HEK293 (cell line): ENCODE data around the gene RSKR.

Experiments used
- CTCF ChIA-PET: fragments of 350-600 bp; formaldehyde crosslinking; extraction: SDS; loops from one replicate; lab custom pipeline; 2021; ENCODE audit warnings: antibody characterized with exemption; lab: Yijun Ruan, JAX
- POLR2A ChIA-PET: fragments of 300-600 bp; formaldehyde crosslinking; extraction: SDS; loops from one replicate; lab custom pipeline; 2020; ENCODE audit warnings: antibody characterized with exemption, inconsistent platforms; lab: Yijun Ruan, JAX
- H3K27ac ChIP-seq: fragments of 200-500 bp; sonication (Bioruptor generic); 2 replicates; pipeline ENCODE4 v1.5.1; 2014; ENCODE audit warnings: low read depth, low read length, control low read depth, inconsistent platforms; ENCODE audit errors: extremely low read depth
- H3K36me3 ChIP-seq, 2 experiments: fragments of 200-500 bp in 1 of 2; sonication (Bioruptor generic) in 1 of 2; 1 replicate in 1 of 2; 2 replicates in 1 of 2; pipeline ENCODE4 v1.5.1; 2014 to 2017; ENCODE audit warnings: inconsistent platforms in 2 of 2, low read length in 2 of 2; ENCODE audit not compliant: control insufficient read depth in 2 of 2, insufficient read depth in 1 of 2
- H3K4me1 ChIP-seq: fragments of 200-500 bp; sonication (Bioruptor generic); 2 replicates; pipeline ENCODE4 v1.5.1; 2014; ENCODE audit warnings: mild to moderate bottlenecking, low read length, inconsistent platforms; ENCODE audit not compliant: control insufficient read depth, insufficient read depth
- H3K4me3 ChIP-seq: 2 replicates; pipeline ENCODE4 v1.5.1; 2011; ENCODE audit warnings: low read depth, mild to moderate bottlenecking, control low read depth, low read length, moderate library complexity
- H3K9me3 ChIP-seq: fragments of 200-500 bp; sonication (Bioruptor generic); 2 replicates; pipeline ENCODE4 v1.5.1; 2014; ENCODE audit warnings: low read depth, low read length, inconsistent platforms; ENCODE audit not compliant: control insufficient read depth, insufficient read depth
- ATF2 ChIP-seq: fragments of 450-650 bp; formaldehyde crosslinking; IDR thresholded peaks from 2 replicates; pipeline ENCODE4 v1.5.1; 2016; ENCODE audit warnings: missing biosample characterization, missing genetic modification characterization, low read depth
- PATZ1 ChIP-seq: fragments of 450-650 bp; formaldehyde crosslinking; IDR thresholded peaks from 2 replicates; pipeline ENCODE4 v1.5.1; 2016; ENCODE audit warnings: missing biosample characterization, missing genetic modification characterization
- PRDM1 ChIP-seq: fragments of 450-650 bp; formaldehyde crosslinking; IDR thresholded peaks from 2 replicates; pipeline ENCODE4; 2016; ENCODE audit warnings: missing biosample characterization, missing genetic modification characterization
- SETDB1 ChIP-seq: IDR thresholded peaks from one replicate; pipeline ENCODE4 v1.6.1; 2017; ENCODE audit warnings: mild to moderate bottlenecking, low read length, moderate library complexity, mixed read lengths; ENCODE audit not compliant: insufficient read length
- ZBTB49 ChIP-seq: fragments of 450-650 bp; formaldehyde crosslinking; IDR thresholded peaks from 2 replicates; pipeline ENCODE4 v1.5.1; 2016; ENCODE audit warnings: missing biosample characterization, missing genetic modification characterization, low read depth
- ZNF112 ChIP-seq: fragments of 450-650 bp; formaldehyde crosslinking; IDR thresholded peaks from 2 replicates; pipeline ENCODE4 v1.5.0; 2017; ENCODE audit warnings: missing biosample characterization, missing genetic modification characterization
- ZNF19 ChIP-seq: fragments of 450-650 bp; formaldehyde crosslinking; IDR thresholded peaks from 2 replicates; pipeline ENCODE4; 2016; ENCODE audit warnings: missing biosample characterization, missing genetic modification characterization, low read depth
- ZNF248 ChIP-seq: fragments of 450-650 bp; formaldehyde crosslinking; IDR thresholded peaks from 2 replicates; pipeline ENCODE4 v1.5.1; 2017; ENCODE audit warnings: missing biosample characterization, missing genetic modification characterization
- ZNF426 ChIP-seq: fragments of 450-650 bp; formaldehyde crosslinking; IDR thresholded peaks from 2 replicates; pipeline ENCODE4 v1.5.1; 2017; ENCODE audit warnings: missing biosample characterization, missing genetic modification characterization, mild to moderate bottlenecking, inconsistent platforms, moderate library complexity
- ZNF501 ChIP-seq: fragments of 450-650 bp; formaldehyde crosslinking; IDR thresholded peaks from 2 replicates; pipeline ENCODE4 v1.5.1; 2016; ENCODE audit warnings: missing biosample characterization, missing genetic modification characterization
- ZNF518A ChIP-seq: fragments of 450-650 bp; formaldehyde crosslinking; conservative IDR thresholded peaks from 2 replicates; pipeline ENCODE4 v1.5.1; 2016; ENCODE audit warnings: low read depth, missing biosample characterization, missing genetic modification characterization
- ZNF830 ChIP-seq: fragments of 450-650 bp; IDR thresholded peaks from 2 replicates; pipeline ENCODE4 v1.5.0; 2018; ENCODE audit warnings: missing biosample characterization, missing genetic modification characterization, low read depth, mild to moderate bottlenecking, moderate library complexity

RSKR gene

DNA sequence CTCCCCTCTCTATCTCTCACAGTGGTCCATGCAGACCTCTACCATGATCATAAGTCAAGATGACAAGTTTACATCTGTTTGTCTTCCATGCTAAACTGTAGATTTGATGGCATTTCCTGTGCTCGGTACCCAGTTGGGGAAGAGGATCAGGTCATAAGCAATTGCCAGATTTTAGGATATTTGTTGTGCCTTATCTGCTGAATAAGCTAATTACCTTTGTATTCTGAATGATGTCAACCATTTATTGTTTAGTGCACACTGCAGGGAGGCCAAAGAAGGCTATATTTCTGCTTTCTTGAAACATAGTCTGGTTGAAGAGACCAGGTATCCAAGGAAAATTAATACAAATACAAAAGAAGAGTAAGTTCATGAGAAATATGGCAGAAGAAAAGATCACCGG is 31.5 kb downstream of the RSKR start (continued):
- no peak for TF ChIP-seq ZNF830 (tag by site-specific recombination)
- no peak for TF ChIP-seq ZNF248 (tag by site-specific recombination)
- no peak for TF ChIP-seq ZNF19 (tag by site-specific recombination)
- no peak for TF ChIP-seq ZNF501 (tag by site-specific recombination)
- TF ChIP-seq ZBTB49 (tag by site-specific recombination): no peak
- TF ChIP-seq PRDM1: no peak

- TF ChIP-seq PATZ1 (no peak), ATF2 (tag by site-specific recombination) (no peak), ZNF518A (tag by site-specific recombination) (no peak), SETDB1 (no peak)
- H3K36me3 ChIP-seq: peaks cover 63 to 89% of the 10 kb centered on the region in 2 experiments
Observed at GRCh38 chr17:28580959-28581358, 33.0 kb downstream of the RSKR start.

GRCh38 chr17:28579526-28579925 is 34.5 kb downstream of the RSKR start:
- no peaks in the 10 kb centered on the region for H3K9me3 ChIP-seq
- H3K4me1 ChIP-seq: no peaks in the 10 kb centered on the region
- no peak overlapping the region for H3K4me3 ChIP-seq
- no peak for TF ChIP-seq SETDB1
- no peak for TF ChIP-seq ZNF426
- TF ChIP-seq ZNF112 (tag by site-specific recombination): no peak
- TF ChIP-seq, all 188 proteins: peak for 0
- POLR2A ChIA-PET: interaction anchor here (1.7 to 3.2 kb wide), 3 partner anchors 8 to 13 kb away, joined by 5 to 18 read pairs (median 8); partner anchors contain the start of gene PIGS
- H3K36me3 ChIP-seq: peaks cover 49 to 79% of the 10 kb centered on the region in 2 experiments
- CTCF ChIA-PET: interaction anchor here (0.6 to 1.1 kb wide), 2 partner anchors 14 to 34 kb away, joined by 3 to 4 read pairs; no protein-coding TSS in a partner anchor
- no peak overlapping the region for H3K27ac ChIP-seq

More at GRCh38 chr17:28580959-28581358, 33.0 kb downstream of the RSKR start:
- no peak overlapping the region for H3K4me3 ChIP-seq
- POLR2A ChIA-PET: interaction anchor here (1.2 to 2.5 kb wide), 5 partner anchors 9 to 18 kb away, joined by 3 to 8 read pairs (median 5); partner anchors contain the start of genes PIGS and SPAG5
- CTCF ChIA-PET: interaction anchor here (0.9 kb wide), 1 partner anchor 49 kb away, joined by 3 read pairs; no protein-coding TSS in a partner anchor
- no peak overlapping the region for H3K27ac ChIP-seq
- no peaks in the 10 kb centered on the region for H3K9me3 ChIP-seq
- H3K4me1 ChIP-seq: no peaks in the 10 kb centered on the region
